Liver (tissue), 9 donors: ENCODE measurements around the gene TLN1. TPM values are rescaled to one million over a fixed set of nuclear protein-coding genes. Genes with fewer than 3 reads are reported as not detected.

ENCODE experiments used
- DNase-seq: peaks from one replicate; pipeline ENCODE4 v3.0.0-alpha.2; 2017; ENCODE audit warnings: low spot score
- H3K27ac ChIP-seq, 2 donors: one replicate each; pipeline ENCODE4 v1.7.0; 2013; ENCODE audit warnings: inconsistent platforms in 2 of 2, low read length in 2 of 2, control low read depth in 1 of 2, low read depth in 1 of 2, mild to moderate bottlenecking in 1 of 2
- H3K27me3 ChIP-seq, 4 donors: one replicate each; pipeline versions ENCODE4 v1.6.1 to v1.7.0; 2013; ENCODE audit warnings: low read length in 3 of 4, inconsistent platforms in 1 of 4, mild to moderate bottlenecking in 1 of 4, moderate library complexity in 1 of 4; ENCODE audit not compliant: control insufficient read depth in 4 of 4, insufficient read depth in 4 of 4
- H3K36me3 ChIP-seq, 4 donors: one replicate each; pipeline versions ENCODE4 v1.6.1 to v1.7.0; 2013; ENCODE audit warnings: low read length in 3 of 4, mild to moderate bottlenecking in 3 of 4, low read depth in 1 of 4, moderate library complexity in 1 of 4; ENCODE audit not compliant: control insufficient read depth in 4 of 4, insufficient read depth in 3 of 4
- H3K4me1 ChIP-seq, 4 donors: one replicate each; pipeline versions ENCODE4 v1.6.1 to v1.7.0; 2013; ENCODE audit warnings: low read length in 3 of 4, mild to moderate bottlenecking in 3 of 4, moderate library complexity in 1 of 4; ENCODE audit not compliant: control insufficient read depth in 4 of 4, insufficient read depth in 4 of 4
- H3K4me3 ChIP-seq, 3 donors: one replicate each; pipeline versions ENCODE4 v1.6.1 to v1.7.0; 2013; ENCODE audit warnings: low read length in 3 of 3, control low read depth in 1 of 3, low read depth in 1 of 3, mild to moderate bottlenecking in 1 of 3
- H3K9ac ChIP-seq, 2 donors: one replicate each; pipeline ENCODE4 v1.7.0; 2013; ENCODE audit warnings: low read length in 2 of 2, mild to moderate bottlenecking in 2 of 2, moderate library complexity in 2 of 2, control low read depth in 1 of 2, low read depth in 1 of 2
- H3K9me3 ChIP-seq, 4 donors: one replicate each; pipeline versions ENCODE4 v1.6.1 to v1.7.0; 2013; ENCODE audit warnings: low read length in 3 of 4; ENCODE audit not compliant: control insufficient read depth in 4 of 4
- EGR1 ChIP-seq, 2 donors: IDR thresholded peaks; 2 replicates each; pipeline ENCODE4 v1.6.1; 2016 to 2018; ENCODE audit warnings: antibody characterized with exemption in 2 of 2, low read depth in 2 of 2
- FOXA1 ChIP-seq: IDR thresholded peaks from 2 replicates; pipeline ENCODE4 v1.6.1; 2016; ENCODE audit warnings: antibody characterized with exemption
- FOXA2 ChIP-seq: IDR thresholded peaks from 2 replicates; pipeline ENCODE4 v1.6.1; 2016; ENCODE audit warnings: antibody characterized with exemption
- GABPA ChIP-seq, 2 donors: IDR thresholded peaks in 1 of 2; conservative IDR thresholded peaks in 1 of 2; 2 replicates each; pipeline ENCODE4 v1.6.1; 2016; ENCODE audit warnings: antibody characterized with exemption in 2 of 2, mild to moderate bottlenecking in 1 of 2, moderate library complexity in 1 of 2
- HNF4A ChIP-seq, 2 donors: conservative IDR thresholded peaks; 2 replicates each; pipeline ENCODE4 v1.6.1; 2016; ENCODE audit warnings: antibody characterized with exemption in 2 of 2, mild to moderate bottlenecking in 2 of 2
- JUND ChIP-seq, 2 donors: IDR thresholded peaks; 2 replicates each; pipeline ENCODE4 v1.6.1; 2016; ENCODE audit warnings: antibody characterized with exemption in 2 of 2
- NR2F2 ChIP-seq: IDR thresholded peaks from 2 replicates; pipeline ENCODE4 v1.6.1; 2016; ENCODE audit warnings: antibody characterized with exemption
- RAD21 ChIP-seq, 2 donors: IDR thresholded peaks; 2 replicates each; pipeline ENCODE4 v1.6.1; 2016; ENCODE audit warnings: antibody characterized with exemption in 2 of 2, mild to moderate bottlenecking in 2 of 2
- RXRA ChIP-seq, 2 donors: IDR thresholded peaks; 2 replicates each; pipeline ENCODE4 v1.6.1; 2017 to 2018; ENCODE audit warnings: antibody characterized with exemption in 2 of 2, mild to moderate bottlenecking in 1 of 2
- SP1 ChIP-seq: IDR thresholded peaks from 2 replicates; pipeline ENCODE4 v1.6.1; 2018; ENCODE audit warnings: antibody characterized with exemption, mild to moderate bottlenecking
- TAF1 ChIP-seq: conservative IDR thresholded peaks from 2 replicates; pipeline ENCODE4 v1.6.1; 2016; ENCODE audit warnings: antibody characterized with exemption, mild to moderate bottlenecking
- YY1 ChIP-seq: IDR thresholded peaks from 2 replicates; pipeline ENCODE4 v1.6.1; 2016; ENCODE audit warnings: antibody characterized with exemption, mild to moderate bottlenecking
- WGBS: extraction: QIAGEN DNeasy Blood & Tissue Kit; methylation state at CpG from one replicate; pipeline ENCODE4 v1.1.7; 2013; 5-methylcytosine and 5-hydroxymethylcytosine counted together
- polyA plus RNA-seq, 2 donors: library from polyadenylated mRNA; stranded (reverse) in 1 of 2; unstranded in 1 of 2; fragments of 200-250 nt in 1 of 2; fragments of >200 nt in 1 of 2; fragmentation: Nextera tagmentation in 1 of 2; extraction: Ambion mirVana in 1 of 2; gene quantifications; one replicate each; pipeline versions ENCODE4 v1.2.1 to v1.2.3, GENCODE V29; 2013 to 2015
- total RNA-seq, 2 donors: library from RNA; depleted of rRNA; stranded (reverse); fragments of >200 nt; gene quantifications; one replicate each; pipeline ENCODE4 v1.2.3, GENCODE V29; 2014
- TF ChIP-seq, protein P1 (sequence below): IDR thresholded peaks from 2 replicates; pipeline ENCODE4 v1.6.1; 2016; ENCODE audit warnings: antibody characterized with exemption
- TF ChIP-seq, protein P2 (sequence below): IDR thresholded peaks from 2 replicates; pipeline ENCODE4 v1.6.1; 2016; ENCODE audit warnings: antibody characterized with exemption, mild to moderate bottlenecking
- TF ChIP-seq, protein P3 (sequence below): fragments of 150-350 bp; IDR thresholded peaks from 2 replicates; pipeline ENCODE4 v1.5.1; 2017; ENCODE audit warnings: improper control_type of control experiment, low read depth, low read length; ENCODE audit not compliant: missing input control
- TF ChIP-seq, protein P4 (sequence below): IDR thresholded peaks from 2 replicates; pipeline ENCODE4 v1.6.1; 2016; ENCODE audit warnings: antibody characterized with exemption
- TF ChIP-seq, protein P5 (sequence below): IDR thresholded peaks from 2 replicates; pipeline ENCODE4 v1.6.1; 2016; ENCODE audit warnings: antibody characterized with exemption
- donor health status: healthy.
- donor health status: healthy.
- donor health status: healthy.
- donor health status: healthy.
- donor health status: healthy.

Gene TLN1
- total and polyA plus RNA-seq, 4 donors: 24.5 to 184 (median 125) TPM

DNA sequence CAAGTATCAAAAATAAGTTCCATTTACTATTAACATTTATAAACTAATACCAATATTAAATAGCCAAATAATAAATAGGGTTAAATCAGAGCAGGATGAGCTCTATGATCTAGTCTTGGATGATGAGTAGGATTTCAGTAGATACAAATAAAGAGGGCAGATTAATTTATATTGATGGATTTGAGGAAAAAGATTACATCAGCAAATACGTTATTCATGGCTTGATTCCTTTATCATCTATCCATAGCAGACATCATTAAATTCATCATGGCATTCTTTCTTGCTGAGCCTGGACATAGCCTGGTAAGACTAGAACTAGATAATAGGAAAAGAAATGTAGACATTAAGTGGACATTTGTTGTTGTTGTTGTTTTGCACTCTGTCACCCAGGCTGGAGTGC lies 35.5 kb upstream of the TLN1 start:
- Histone ChIP-seq H3K9ac (no peak overlapping the region), H3K27ac (no peak overlapping the region), H3K9me3 (no peaks in the 10 kb centered on the region), H3K4me1 (peaks cover 2 to 22% (median 17%) of the 10 kb centered on the region in 4 donors), H3K27me3 (no peaks in the 10 kb centered on the region), H3K4me3 (no peak overlapping the region), H3K36me3 (no peaks in the 10 kb centered on the region)
- DNase-seq: no peak
- TF ChIP-seq, protein P1, sequence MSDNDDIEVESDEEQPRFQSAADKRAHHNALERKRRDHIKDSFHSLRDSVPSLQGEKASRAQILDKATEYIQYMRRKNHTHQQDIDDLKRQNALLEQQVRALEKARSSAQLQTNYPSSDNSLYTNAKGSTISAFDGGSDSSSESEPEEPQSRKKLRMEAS: no peak
- TF ChIP-seq FOXA1 (no peak), YY1 (no peak), JUND (IDR thresholded peaks at IDR 0.05) (no peak), RAD21 (IDR thresholded peaks at IDR 0.05) (no peak), FOXA2 (no peak), RXRA (IDR thresholded peaks at IDR 0.05) (no peak)
- TF ChIP-seq, protein P2, sequence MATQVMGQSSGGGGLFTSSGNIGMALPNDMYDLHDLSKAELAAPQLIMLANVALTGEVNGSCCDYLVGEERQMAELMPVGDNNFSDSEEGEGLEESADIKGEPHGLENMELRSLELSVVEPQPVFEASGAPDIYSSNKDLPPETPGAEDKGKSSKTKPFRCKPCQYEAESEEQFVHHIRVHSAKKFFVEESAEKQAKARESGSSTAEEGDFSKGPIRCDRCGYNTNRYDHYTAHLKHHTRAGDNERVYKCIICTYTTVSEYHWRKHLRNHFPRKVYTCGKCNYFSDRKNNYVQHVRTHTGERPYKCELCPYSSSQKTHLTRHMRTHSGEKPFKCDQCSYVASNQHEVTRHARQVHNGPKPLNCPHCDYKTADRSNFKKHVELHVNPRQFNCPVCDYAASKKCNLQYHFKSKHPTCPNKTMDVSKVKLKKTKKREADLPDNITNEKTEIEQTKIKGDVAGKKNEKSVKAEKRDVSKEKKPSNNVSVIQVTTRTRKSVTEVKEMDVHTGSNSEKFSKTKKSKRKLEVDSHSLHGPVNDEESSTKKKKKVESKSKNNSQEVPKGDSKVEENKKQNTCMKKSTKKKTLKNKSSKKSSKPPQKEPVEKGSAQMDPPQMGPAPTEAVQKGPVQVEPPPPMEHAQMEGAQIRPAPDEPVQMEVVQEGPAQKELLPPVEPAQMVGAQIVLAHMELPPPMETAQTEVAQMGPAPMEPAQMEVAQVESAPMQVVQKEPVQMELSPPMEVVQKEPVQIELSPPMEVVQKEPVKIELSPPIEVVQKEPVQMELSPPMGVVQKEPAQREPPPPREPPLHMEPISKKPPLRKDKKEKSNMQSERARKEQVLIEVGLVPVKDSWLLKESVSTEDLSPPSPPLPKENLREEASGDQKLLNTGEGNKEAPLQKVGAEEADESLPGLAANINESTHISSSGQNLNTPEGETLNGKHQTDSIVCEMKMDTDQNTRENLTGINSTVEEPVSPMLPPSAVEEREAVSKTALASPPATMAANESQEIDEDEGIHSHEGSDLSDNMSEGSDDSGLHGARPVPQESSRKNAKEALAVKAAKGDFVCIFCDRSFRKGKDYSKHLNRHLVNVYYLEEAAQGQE: no peak
- 95% methylated on average over 1 of the region's 1 CpG for WGBS

DNA sequence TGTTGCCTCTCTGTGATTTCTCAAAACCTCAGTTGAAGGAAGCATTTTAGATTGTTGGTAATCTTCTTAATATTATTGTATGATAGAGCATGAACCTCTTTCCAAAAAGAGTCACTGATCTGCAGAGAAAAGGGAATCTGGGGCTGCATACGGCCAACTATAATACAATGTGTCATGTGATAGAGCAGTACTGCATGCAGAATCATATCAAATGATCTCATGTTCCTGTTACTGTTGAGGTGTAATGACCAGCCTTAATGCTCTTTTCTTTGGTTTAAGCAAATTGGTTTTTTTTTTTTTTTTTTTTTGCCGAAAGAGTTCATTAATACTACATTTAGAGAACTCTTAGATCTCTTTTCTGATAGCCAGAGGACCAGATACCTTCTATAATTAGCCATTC lies 35.0 kb upstream of the TLN1 start:
- no peak for DNase-seq
- no peak overlapping the region for H3K4me3 ChIP-seq
- no peak overlapping the region for H3K27ac ChIP-seq
- no peaks in the 10 kb centered on the region for H3K27me3 ChIP-seq
- no peak overlapping the region for H3K9ac ChIP-seq
- H3K36me3 ChIP-seq: no peaks in the 10 kb centered on the region
- WGBS: 91% methylated on average over 2 of the region's 2 CpGs
- no peaks in the 10 kb centered on the region for H3K9me3 ChIP-seq
- TF ChIP-seq SP1 (no peak), JUND (IDR thresholded peaks at IDR 0.05) (no peak), HNF4A (conservative IDR thresholded peaks at IDR 0.05) (no peak), EGR1 (IDR thresholded peaks at IDR 0.05; ENCODE audit: low read depth in 2 of 2) (no peak), RXRA (IDR thresholded peaks at IDR 0.05) (no peak), FOXA2 (no peak), TAF1 (no peak), RAD21 (IDR thresholded peaks at IDR 0.05) (no peak), NR2F2 (no peak), GABPA (IDR thresholded peaks at IDR 0.05 in 1 of 2, conservative IDR thresholded peaks at IDR 0.05 in 1 of 2) (no peak), YY1 (no peak), FOXA1 (no peak)
- TF ChIP-seq, protein P2: no peak
- TF ChIP-seq, protein P3, sequence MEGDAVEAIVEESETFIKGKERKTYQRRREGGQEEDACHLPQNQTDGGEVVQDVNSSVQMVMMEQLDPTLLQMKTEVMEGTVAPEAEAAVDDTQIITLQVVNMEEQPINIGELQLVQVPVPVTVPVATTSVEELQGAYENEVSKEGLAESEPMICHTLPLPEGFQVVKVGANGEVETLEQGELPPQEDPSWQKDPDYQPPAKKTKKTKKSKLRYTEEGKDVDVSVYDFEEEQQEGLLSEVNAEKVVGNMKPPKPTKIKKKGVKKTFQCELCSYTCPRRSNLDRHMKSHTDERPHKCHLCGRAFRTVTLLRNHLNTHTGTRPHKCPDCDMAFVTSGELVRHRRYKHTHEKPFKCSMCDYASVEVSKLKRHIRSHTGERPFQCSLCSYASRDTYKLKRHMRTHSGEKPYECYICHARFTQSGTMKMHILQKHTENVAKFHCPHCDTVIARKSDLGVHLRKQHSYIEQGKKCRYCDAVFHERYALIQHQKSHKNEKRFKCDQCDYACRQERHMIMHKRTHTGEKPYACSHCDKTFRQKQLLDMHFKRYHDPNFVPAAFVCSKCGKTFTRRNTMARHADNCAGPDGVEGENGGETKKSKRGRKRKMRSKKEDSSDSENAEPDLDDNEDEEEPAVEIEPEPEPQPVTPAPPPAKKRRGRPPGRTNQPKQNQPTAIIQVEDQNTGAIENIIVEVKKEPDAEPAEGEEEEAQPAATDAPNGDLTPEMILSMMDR: no peak
- TF ChIP-seq, protein P4, sequence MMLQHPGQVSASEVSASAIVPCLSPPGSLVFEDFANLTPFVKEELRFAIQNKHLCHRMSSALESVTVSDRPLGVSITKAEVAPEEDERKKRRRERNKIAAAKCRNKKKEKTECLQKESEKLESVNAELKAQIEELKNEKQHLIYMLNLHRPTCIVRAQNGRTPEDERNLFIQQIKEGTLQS: no peak
- TF ChIP-seq, protein P1: no peak
- TF ChIP-seq, protein P5, sequence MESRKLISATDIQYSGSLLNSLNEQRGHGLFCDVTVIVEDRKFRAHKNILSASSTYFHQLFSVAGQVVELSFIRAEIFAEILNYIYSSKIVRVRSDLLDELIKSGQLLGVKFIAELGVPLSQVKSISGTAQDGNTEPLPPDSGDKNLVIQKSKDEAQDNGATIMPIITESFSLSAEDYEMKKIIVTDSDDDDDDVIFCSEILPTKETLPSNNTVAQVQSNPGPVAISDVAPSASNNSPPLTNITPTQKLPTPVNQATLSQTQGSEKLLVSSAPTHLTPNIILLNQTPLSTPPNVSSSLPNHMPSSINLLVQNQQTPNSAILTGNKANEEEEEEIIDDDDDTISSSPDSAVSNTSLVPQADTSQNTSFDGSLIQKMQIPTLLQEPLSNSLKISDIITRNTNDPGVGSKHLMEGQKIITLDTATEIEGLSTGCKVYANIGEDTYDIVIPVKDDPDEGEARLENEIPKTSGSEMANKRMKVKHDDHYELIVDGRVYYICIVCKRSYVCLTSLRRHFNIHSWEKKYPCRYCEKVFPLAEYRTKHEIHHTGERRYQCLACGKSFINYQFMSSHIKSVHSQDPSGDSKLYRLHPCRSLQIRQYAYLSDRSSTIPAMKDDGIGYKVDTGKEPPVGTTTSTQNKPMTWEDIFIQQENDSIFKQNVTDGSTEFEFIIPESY: no peak
- H3K4me1 ChIP-seq: peaks cover 2 to 20% (median 17%) of the 10 kb centered on the region in 4 donors
